SKM-1 treated with dmso at 0.1 percent for 144 hours (cell line): ENCODE results near the gene SH2D7.

Experiments
- DNase-seq: peaks from one replicate; lab custom pipeline; 2025; ENCODE audit not compliant: unreplicated experiment; lab: John Stamatoyannopoulos, UW

SH2D7 gene

DNA sequence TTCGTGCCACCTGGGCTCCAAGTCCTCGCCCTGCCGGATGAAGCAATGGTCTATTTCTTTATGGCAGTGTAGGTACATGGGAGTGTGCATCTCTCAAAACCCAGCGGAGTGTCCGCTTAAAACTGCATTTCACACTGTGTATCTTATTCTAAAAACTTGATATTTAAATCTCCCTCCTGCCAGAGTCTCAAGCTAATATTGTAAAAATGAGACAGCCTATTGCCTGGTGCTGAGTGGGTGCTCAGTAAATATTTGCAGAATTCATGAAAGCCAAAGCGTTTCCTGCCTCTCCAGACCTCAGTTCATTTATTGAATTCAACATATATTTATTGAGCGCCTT is 14.5 kb upstream of the SH2D7 start:
- DNase-seq, result no peak

DNA sequence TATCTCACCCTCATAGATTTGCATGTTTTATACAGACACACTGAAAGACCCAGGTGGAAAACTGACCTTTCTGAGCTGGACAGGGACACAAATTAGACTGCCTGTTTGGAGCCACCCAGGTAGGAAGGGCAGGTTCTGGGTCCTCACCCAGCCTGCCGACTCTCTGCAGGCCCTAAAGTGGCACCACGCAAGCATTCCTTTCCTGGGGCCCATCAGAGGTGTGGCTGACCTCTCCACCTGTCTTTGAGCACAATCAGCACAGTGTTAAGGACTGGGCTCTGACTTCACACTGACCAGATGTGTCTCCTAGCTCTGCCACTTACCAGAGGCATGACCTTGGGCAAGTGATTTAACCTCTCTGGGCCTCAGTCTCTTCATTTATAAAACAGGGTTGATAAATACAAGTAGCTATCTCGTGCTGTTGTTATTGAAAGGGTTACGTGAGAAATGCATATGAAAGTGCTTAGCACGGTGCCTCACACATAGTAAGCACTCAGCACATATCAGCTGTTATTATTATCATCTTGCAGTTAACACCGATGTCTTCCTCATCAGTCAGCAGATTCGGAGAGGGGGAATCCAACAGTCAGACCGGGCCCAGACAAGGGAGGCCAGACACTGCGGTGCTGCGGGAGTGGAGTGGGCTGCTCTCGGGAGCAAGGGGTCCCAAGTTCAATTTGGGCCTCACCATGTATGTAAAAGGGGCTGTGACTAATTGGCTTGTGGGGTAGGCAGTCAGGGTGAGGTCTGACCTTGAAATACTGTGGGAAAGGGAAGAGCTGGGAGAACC is 12.9 kb upstream of the SH2D7 start:
- DNase-seq, result no peak

DNA sequence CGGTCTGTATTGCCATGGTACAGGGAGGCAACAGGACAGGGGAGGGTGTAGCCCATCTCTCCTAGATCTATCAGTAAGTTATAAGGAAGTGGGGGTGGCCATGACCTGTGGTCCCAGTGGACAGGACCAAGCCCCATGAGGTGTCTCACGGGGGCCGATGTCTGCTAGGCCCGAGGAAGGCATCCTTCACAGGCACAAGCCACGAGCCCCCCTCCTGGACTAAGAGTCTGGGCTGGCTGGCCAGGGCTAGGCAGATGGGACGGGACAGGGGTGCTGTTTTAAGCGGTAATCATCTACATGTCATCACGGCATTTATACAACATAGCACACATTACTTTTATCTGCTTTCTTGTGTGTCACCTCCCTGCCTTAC is 12.3 kb upstream of the SH2D7 start:
- no peak for DNase-seq

DNA sequence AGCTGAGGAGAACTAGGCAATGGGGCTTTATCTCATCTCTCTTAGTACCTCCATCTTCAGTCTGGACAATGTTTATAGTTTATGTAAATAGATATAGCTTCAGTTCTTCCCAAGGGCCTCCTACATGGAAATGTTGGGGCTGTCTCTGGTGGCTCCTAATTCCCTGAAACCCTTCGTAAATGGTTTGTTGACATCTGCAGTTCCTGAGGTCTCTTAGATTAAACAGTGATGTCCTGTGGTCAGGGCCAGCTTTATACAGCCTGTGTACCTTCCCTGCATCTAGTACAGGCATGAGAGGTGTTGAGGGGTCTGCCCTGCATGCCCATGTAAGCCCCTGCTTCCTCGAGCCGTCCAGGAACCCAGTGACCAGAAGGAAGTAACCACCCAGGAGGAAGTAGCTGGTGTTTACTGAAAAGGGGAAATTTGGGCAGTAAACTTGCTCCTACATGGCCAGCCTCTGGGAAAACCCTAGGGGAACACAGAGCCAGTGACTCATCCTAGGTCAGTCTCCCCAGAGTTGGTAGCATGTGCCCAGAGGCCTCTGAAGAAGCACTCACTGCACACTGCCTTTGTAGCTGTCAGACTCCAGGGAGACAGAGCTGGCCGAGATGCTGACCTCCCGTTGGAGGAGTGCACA is 10.1 kb upstream of the SH2D7 start:
- peak; percentile 29 for DNase-seq

DNA sequence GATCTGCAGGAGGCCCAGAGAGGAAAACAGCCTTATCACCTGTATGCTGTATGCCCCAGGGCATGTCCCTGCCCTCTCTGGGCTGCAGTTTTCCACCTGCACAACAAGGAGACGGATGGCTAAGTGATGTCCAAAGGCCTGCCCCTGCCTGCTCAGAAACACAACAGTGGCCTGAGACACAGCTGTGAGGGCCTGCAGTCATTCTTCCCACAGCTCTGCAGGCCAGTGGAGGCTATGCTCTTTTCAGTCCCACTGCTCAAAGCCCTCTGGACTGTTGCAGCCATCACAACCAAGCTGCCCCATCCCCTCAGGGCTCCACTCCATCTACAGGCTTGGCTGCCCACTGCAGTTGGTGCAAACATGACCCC is 9.6 kb upstream of the SH2D7 start:
- DNase-seq, result no peak

DNA sequence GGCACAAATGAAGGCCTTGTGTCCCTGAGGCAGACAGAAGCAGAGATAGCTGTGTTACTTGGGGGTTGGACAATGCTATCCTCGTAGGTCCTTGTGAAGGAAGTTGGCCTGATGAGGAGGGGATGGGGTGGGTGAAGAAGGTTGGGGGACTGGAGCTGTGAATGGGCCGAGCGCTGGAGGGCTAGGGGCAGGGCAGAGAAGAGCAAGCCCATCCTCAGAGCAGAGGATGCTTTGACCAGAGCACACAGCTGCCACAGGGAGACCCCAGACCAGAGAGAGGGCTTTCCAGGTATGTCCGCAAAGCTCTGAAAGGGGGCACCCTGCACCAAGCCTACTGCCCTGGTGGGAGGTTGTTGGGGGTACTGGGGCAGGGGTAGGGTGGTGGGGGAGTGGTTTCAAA is 9.2 kb upstream of the SH2D7 start:
- no peak for DNase-seq

DNA sequence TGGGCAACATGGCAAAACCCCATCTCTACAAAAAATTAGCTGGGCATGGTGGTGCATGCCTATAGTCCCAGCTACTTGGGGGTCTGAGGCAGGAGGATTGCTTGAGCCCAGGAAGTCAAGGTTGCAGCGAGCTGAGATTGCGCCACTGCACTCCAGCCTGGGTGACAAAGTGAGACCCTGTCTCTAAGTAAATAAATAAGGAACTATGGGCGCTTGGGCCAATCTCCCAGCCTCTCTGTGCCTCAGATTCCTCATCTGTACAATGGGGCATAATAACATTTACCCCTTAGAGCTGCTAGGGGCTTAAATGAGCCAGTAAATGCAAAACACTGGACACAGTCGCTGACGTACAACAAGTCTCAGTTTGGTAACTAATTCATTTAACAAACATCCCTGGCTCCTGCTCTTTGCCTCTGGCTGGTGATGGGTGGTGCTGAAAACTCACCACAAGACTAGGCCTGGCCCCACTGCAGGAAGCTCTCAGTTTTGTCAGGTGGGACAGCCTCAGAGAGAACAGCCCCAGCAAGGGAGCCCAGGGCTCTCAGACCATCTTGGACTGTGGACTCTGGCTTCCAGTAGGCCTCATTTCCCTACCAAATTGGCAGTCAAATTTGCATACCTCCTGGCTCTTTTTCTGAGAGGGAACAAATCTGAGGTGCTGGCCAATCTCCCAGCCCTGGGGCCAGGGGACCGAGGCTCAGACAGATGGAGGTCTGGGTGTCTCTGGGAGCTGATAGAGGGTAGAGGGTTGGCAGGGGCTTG is 8.5 kb upstream of the SH2D7 start:
- DNase-seq, result no peak

DNA sequence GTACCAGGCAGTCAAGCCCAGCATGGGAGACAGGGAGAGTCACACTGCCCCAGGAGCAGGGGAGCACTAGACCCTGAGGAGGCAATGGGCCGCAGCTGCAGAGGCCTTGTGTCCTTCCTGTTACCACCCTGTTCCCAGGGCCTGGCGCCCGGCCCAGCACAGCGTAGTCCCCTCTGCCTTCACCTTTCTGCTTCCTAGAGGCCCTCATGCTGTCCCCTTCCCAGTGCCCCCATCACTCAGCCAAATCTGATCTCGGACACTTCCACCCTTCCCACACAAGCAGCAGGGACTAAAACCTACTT is 8.0 kb upstream of the SH2D7 start:
- DNase-seq, result no peak

DNA sequence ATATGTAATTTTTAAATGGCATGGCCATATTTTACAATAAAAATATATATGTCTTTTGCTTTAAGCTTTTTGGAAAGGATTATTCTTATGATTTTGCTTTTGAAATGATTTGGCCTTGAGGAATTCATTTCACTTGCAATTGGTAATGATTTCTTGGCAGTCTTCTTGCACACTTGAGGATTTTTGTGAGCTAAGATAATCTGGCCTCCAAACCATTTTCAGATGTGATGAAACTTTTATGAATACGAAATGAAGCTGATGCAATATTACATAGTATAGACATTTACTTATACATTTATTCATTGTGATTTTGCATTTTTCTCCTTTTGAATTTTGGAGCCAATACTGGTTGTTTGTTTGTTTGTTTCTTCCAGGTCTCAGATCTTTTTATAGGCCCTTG is 6.4 kb upstream of the SH2D7 start:
- DNase-seq, result no peak

DNA sequence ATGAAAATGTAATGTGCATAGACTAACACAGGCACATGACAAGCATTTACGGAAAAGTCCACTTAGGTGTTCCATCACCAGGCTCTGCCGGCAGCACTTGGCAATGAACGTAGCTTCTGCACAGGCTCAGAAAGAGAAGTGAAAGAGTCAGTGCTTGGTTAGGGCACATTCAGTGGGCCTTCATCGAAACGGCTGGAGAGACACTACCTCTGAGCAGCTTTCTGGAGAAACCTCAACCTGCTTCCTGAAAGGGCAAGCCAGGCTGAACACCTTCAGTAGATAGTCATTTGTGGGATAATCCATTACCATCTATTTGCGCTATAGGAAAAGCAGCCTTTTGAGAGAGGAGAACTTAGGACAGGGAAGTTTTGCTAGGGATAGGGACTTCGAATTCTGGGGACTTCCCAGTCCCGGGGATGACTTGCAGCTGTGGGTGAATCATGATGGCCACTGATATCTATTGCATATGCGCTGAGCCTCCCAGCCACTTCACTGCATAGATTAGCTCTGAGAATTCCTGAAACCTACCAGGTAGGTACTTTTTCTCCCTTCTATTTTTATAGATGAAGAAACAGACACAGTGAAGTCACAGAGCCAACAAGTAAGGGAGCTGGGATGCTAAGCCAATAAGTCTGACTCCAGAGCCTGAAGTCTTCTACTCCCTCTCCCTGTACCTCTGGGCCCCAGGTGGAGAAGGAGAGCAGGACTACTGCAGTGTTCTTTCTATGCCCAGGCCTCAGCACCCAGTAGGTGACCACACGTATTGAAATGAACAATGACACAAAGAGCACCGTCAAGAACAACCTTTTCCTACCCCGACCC is 4.2 kb upstream of the SH2D7 start:
- no peak for DNase-seq

DNA sequence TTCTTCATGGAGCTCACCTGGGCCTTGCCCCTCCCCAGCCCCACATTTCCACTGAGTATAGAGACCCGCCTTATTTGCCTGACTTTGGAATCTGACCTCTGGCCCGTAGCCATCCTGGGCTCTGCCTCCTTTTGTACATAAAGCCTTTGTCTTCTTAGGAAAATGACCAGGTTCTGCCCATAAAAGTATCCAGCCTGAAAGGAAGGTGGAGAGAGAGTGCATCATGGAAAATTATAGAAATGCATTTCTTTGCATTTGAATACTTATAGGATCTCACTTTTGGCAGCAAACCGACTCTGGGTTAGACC is 3.6 kb upstream of the SH2D7 start:
- no peak for DNase-seq

DNA sequence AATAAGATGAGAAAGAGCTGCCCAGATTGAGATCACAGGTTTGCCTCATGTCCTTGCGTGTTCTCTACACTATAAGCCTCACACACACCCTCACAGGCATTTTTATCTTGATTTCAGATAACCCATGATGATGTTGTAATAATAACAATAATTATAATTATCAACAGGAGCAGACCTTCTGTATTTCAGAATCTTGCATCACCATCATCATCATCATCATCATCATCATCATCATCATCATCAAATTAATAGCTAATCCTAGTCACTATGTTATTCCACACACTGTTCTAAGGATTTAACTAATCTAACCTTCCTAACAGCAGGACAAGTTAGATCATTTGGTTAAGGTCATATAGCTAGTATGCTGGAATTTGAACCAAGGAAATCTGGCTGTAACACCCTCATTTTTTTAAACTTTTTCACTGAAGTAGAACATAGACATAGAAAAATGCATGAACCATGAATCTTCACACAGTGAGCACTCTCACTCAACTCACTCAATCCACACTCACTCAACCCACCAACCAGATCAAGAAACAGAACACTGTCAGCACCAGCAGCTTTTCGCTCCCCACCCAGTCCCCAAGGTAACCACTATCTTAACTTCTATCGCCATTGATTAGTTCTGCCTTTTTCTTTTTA is 1.8 kb upstream of the SH2D7 start:
- DNase-seq, result no peak

DNA sequence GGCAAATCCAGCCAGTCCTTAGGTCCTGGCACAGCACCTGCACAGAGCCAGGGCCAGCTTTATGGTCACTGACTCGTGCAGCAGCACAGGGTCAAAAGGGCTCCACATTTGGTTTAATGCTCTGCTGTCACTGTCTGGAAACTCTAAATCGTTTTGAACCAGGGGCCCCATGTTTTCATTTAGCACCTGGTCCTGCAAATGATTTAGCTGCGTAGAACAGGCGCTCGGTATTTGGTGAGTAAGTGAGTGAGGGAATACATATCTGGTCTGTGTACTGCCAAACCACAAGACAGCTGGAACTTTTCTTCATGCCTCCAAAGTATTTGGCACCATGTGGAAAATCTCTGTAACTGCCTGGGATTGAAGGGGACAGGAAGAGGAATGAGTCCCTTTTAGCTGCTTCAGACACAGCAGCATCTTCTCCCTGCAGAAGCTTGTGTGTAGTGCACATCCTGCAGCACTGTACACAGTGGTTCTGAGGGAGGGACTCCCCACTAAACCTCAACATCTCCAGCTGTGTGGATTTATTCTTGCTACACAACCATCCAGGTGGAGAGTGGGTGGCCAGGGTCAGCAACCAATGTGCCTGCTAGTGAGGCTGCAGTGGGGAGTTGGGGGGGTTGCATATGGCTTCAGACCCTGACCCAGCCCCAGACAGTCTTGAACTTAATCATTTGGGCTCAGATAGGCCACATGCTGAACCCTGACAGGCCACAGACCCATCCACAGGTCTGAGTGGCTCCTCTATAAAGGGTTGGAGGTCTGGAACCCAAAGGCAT is 1.1 kb downstream of the SH2D7 start:
- DNase-seq, result no peak

DNA sequence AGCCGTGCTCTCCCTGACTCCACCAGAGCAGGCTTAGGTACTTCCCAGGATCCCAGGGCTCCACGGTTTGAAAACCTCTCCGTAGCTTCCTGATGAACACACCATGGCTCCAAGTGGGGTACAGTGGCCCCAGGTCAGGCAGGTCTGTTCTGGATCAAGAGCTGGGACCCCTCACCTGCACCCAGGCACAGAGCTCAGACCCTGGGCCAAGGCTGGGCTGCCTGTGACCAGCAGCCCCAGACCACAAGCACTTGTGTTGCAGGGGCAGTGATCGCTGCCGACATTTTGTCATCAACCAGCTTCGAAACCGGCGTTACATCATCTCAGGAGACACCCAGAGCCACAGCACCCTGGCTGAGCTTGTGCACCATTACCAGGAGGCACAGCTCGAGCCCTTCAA is 5.3 kb downstream of the SH2D7 start:
- no peak for DNase-seq

DNA sequence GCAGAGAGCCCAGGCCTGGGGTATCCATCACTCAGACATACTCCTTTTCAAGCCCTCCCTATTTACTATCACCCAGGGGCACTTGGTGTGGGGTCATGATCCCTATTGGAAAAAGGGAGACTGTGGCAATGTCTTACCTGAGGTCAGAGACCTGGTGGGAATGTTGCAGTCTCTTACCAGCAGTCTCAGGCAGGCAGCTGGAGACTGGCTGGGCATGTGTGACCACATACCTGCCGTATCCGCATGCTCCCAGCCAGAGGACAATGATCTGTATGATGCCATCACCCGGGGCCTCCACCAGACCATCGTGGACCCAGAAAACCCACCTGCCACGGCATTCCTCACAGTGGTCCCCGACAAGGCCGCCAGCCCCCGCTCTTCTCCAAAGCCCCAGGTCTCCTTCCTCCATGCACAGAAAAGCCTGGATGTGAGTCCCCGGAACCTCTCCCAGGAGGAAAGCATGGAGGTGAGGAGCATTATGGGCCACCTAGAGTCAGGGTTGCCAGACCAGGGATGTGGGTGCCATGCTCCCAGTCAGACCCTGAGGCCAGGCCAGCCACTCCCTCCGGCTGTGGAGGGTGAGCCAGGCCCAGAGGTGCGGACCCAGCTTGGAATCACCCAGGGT is 5.9 kb downstream of the SH2D7 start:
- no peak for DNase-seq

DNA sequence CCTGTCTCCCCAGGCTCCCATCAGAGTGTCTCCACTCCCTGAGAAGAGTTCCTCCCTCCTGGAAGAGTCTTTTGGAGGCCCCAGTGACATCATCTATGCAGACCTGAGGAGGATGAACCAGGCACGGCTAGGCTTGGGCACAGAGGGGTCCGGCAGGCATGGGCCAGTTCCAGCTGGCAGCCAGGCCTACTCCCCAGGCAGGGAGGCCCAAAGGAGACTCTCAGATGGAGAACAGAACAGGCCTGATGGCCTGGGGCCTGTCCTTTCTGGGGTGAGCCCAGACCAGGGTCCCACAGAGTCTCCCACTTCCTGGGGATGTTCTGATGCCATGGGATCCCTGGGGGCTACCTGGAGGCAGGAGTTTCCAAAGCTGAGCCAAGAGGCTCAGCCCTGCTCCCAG is 8.5 kb downstream of the SH2D7 start:
- DNase-seq, result no peak

DNA sequence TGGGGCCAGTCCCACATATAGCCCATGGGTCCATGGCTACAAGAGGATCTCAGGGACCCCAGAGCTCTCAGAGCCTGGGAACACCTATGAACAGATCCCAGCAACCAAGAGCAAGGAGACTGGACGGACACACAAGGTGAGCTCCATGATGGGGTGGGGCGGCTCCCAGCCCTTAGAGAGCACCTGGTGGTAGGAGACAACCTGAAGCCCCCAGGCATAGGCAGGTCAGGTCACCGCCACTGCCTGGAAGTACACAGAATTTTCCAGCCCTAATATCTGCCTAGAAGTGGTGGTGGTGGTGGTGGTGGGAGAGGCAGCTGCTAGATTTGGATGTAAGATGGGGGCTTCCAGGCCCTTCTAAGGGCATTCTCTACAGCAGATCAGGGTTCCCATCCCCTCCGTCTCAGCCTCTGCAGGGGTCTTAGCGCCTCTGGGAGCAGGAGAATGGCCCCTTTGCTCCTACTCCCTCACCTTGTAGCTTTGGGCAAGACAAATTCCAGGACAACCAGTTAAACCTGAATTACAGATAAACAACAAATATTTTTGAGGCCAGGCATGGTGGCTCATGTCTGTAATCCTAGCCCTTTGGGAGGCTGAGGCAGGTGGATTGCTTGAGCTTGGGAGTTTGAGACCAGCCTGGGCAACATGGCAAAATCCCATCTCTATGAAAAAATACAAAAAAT is 9.2 kb downstream of the SH2D7 start:
- no peak for DNase-seq

DNA sequence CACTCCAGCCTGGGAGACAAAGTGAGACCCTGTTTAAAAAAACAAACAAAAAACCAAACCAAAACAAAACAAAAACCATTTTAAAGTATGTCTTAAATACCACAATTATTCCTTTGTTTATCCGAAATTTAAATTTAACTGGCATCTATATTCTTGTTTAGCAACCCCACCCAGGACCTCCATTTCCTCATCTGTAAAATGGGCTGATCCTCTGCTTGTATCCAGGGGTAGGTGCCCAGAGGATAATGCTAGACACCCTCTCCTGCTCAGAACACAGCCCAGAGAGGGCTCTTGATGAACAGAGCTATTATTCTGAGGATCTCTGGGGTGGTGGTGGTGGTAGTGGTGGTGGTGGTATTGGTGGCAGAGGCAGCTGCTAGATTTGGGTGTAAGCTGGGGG is 9.8 kb downstream of the SH2D7 start:
- no peak for DNase-seq

DNA sequence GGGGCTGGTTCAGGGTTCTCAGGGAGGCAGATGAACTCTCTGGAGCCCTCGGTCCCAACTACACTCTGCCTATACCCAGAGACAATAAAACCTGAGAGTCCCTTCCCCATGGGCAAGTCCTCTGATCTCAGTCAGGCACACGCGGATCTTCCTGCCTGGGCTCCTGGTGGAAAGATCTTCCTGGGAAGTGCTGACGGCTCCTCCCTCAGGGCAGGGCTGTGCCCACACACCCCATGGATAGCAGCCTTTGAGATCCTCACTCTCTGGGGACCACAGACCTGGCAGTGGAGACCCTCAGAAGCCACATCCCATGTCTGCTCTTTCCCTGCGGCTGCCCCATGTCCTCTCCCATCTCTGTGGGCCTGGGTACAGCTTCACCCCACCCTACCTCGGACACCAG is 10.4 kb downstream of the SH2D7 start:
- no peak for DNase-seq
